GM03348 (cell line): ENCODE measurements around the gene LPCAT2.
A peak's percentile ranks its signal among the peaks of the same experiment; 100 is the strongest.

ENCODE experiments used
- DNase-seq: peaks from one replicate; pipeline ENCODE4 v3.0.0; 2012; ENCODE audit warnings: low spot score

Gene LPCAT2

GRCh38 chr16:55508941-55509931 is at the start of gene LPCAT2:
LPCAT2 (plus strand) TSS chr16:55509072; CDS start chr16:55509182, 110 bp downstream.
- DNase-seq, result peak; percentile 94

DNA sequence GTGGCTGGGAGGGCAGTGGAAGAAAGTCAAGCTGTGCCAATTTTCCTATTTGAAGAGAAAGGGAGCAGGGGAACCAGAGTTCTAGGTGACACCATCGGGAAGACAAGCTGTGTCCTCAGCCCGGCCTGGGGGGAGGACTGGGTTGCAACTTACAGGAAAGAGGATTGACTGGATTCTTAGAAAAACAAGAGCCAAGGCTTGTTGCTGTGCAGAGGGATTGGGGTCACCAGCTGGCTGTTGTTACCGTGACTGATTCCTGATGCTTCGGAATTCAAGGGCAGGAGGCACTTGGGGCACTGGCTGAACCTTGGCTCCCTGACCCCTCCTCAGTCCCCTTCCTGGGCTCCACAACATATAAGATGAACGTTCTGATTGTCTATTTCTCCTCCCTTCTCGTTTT is 46.6 kb upstream of the LPCAT2 start:
- no peak for DNase-seq

- DNase-seq, result no peak
Observed at GRCh38 chr16:55464375-55464774, 44.5 kb upstream of the LPCAT2 start.

DNA sequence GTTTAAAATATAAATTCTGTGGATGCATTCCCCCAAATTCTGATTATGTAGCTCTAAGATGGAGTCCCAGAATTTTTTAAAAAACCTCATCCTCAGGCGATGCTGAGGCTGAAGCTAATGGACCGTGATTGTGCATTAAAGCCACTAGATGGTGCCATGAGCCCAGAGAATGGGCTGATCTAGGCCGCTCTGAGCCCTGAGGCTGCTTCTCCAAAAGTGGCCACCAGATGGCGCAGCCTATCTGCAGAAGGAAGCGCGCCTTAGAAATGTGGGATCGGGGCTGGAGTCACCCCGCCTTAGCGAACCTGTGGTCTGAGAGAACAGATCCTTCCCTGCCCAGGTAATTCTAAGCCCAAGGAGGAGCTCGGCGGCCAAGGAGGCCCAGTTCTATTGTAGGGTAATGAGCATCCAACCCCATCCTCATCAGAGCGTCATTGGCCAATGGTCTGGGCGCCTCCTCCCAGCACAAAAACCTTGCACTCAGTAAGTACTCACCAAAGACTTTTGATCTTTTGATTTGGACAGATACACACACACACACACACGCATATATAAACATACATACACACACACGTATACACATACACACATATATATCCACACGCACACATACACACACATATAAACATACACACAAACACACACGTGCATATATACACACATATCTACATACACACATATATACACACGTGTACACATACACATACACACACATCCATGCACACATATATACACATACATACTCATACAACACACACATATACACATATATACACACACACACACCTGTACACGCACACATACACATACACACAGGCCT is 43.6 kb upstream of the LPCAT2 start:
- DNase-seq, result peak; percentile 88

DNA sequence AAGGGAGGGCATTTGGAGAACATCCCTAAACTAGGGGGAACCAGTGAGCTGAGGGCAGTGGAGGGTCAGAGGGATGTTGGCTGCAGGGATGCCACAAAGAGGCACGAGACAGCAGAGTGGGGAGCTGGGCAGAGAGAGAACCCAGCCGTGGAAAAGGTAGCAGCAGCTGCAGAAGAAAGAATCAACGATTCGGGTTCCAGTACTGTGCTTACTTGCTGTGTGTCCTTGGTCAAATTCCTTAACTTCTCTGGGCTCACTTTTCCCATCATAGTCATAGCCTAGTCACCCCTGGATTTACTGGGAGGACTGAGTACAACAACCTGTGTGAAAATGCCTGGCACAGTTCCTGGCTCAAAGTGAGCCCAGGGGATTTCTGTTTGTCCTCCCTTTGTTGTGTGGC is 42.7 kb upstream of the LPCAT2 start:
- DNase-seq, result no peak

- no peak for DNase-seq
Observed at GRCh38 chr16:55467898-55468297, 41.0 kb upstream of the LPCAT2 start.

DNA sequence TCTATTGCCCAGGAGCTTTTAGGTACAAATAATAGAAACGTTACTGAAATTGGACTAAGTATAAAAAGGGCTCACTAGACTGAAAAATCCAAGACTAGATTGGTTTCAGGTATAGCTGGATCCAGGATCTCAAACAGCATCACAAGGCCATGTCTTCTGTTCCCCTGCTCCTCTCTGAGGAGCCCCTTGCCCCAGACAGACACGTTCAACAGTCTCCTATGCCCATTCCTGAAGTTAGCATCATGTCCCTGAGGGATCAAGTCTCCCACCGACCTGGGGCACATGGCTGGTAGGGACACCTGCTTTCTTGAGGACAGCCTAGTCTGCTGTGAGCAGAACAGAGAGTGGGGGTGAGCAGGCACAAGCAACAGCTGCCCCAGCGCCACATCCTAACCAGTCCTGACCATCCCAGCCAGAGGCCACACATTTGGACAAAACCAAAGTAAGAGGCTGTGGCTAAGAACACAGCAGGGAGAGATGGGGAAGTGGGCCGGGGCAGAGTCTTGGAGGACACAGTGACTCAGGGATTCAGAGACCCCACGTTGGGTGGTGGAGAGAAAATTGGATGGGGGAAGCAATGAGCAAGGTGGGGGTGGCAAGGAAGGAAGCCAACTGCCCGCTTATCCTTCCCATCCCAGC is 40.4 kb upstream of the LPCAT2 start:
- no peak for DNase-seq

DNA sequence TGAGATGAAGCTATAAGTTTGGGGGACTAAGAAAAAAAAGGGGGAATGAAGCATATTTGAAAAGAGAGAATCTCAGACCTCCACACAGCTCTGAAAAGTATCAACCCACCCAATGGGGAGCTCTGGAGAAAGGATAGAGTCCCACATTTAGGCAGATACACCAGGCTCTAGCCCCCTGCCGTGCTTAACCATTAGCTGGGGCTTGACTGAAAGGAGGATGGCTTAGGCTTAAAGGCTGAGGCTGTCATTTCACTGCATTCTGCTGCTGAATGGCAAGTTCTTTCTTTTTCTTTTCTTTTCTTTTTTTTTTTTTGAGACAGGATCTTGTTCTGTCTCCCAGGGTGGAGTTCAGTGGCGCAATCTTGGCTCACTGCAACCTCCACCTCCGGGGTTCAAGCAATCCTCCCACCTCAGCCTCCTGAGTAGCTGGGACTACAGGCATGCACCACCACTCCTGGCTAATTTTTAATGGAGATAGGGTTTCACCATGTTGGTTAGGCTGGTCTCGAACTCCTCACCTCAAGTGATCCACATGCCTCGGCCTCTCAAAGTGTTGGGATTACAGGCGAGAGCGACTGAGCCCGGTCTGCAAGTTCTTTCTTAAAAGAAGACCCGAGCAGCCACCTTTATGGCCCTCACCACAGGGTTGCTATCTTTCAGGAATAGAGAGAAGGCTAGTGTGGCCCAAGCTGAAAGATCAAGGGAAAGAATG is 38.9 kb upstream of the LPCAT2 start:
- no peak for DNase-seq

- DNase-seq, result peak; percentile 55
Observed at GRCh38 chr16:55470533-55471371, 38.1 kb upstream of the LPCAT2 start.

GRCh38 chr16:55471448-55472097 is 37.3 kb upstream of the LPCAT2 start:
- DNase-seq, result peak; percentile 71

- DNase-seq, result no peak
Observed at GRCh38 chr16:55473587-55473986, 35.3 kb upstream of the LPCAT2 start.

DNA sequence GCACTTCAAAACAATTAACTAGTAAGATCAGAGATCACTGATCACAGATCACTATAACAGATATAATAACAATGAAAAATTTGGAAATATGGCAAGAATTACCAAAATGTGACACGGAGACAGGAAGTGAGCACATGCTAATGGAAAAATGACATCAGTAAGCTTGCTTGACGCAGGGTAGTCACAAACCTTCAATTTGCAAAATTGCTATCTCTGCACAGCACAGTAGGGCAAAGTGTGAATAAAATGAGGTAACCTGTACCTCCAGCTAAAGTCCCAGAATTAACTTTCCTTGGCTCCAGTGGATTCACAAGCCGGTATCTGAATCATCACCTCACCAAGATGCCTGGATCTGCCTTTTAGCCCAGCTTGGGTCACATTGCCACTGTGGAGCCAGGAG is 34.1 kb upstream of the LPCAT2 start:
- DNase-seq, result no peak

DNA sequence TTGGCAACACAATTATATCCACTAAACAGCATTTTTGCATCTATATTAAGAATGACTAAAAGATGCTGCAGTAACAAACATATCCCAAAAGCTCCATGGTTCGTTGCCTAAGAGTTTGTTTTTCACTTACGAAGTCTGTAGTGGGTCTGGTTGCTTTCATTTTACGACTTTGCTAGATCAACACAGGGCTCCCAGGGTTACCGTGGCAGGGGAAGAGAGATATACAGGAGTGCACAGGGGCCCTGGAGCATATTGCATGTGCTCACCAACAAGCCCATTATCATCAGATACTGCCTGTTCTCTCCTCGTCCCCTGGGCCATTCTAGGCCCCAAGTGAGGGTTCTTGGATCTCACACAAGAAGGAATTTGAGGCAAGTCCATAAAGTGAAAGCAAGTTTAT is 33.0 kb upstream of the LPCAT2 start:
- DNase-seq, result no peak

DNA sequence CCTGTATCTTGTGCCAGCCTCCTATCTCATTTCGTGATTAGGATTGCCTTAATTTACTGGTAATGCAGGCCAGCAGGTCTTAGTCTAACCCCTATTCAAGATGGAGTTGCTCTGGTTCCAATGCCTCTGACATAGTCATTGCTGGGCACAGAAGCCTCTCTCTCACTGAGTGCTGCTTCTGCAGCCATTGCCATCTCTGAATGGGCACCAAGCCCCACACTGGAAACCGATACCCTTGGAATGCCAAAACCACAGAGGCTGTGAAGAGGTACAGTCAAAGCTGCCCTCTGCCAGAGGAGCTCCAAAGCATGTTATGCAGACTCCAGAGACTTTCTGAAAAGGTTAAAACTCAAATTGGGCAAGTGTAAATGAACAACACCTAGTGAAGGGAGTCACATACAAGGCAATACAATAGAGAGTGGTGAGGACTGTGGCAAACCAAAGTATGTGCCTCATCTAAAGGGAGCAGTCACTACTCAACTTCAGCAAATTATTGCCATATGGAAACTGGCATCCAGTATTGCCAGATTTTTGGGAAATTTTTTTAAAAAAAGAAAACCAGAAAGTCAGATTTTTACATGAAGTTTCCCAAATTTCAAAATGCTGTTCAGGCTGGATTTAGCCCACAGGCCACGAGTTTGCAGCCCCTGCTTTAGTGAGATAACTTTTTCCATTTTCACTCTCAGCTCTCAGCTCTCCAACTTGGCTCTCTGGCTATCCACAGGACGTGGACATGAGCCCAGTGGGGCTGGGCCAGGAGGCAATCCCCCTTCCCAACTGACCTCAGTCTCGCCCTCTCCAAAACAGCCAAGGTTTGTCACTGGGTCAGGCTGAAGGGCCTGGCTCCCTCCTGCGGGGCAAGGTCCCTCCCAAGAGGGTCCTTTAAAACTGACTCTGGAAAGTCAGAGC is 32.0 kb upstream of the LPCAT2 start:
- no peak for DNase-seq

GRCh38 chr16:55477736-55478135 is 31.1 kb upstream of the LPCAT2 start:
- no peak for DNase-seq

DNA sequence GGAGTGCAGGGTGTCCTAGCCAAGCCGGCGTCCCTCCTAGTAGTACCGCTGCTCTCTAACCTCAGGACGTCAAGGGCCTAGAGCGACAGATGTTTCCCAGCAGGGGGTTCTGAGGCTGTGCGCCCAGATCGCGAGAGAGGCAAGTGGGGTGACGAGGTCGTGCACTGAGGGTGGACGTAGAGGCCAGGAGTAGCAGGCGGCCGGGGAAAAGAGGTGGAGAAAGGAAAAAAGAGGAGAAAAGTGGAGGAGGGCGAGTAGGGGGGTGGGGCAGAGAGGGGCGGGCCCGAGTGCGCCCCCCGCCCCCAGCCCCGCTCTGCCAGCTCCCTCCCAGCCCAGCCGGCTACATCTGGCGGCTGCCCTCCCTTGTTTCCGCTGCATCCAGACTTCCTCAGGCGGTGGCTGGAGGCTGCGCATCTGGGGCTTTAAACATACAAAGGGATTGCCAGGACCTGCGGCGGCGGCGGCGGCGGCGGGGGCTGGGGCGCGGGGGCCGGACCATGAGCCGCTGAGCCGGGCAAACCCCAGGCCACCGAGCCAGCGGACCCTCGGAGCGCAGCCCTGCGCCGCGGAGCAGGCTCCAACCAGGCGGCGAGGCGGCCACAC is 29.9 kb upstream of the LPCAT2 start, which contains the start of gene MMP2:
Gene MMP2 (plus strand): TSS at position 372 of the 603 bp plus-strand sequence. CDS start 282 bp downstream, outside the sequence.
- DNase-seq, result peak; percentile 91

DNA sequence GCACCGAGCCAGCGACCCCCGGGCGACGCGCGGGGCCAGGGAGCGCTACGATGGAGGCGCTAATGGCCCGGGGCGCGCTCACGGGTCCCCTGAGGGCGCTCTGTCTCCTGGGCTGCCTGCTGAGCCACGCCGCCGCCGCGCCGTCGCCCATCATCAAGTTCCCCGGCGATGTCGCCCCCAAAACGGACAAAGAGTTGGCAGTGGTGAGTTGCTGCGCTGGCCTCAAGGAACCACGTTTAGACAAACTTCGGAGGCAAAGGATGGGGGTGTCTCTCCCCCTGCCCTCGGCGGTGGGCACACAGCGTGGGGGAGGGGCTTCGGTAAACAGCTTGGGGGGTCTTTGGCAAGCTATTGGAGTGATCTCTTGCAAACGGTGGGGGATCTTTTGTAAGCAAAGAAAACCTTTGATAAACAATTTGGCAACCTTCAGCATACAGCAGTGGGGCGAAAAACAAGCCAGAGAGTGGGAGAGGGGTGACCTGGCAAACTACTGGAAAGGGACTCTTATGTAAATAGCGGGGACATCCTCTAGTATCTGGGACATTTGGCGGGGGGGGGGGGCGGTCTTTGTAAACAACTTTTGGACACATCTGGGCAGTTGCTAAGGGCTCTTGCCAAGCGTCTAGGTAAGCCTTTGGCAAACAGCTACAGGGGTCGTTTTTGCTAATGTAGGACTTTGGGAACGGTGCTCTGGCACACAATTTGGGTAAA is 29.3 kb upstream of the LPCAT2 start:
- no peak for DNase-seq

DNA sequence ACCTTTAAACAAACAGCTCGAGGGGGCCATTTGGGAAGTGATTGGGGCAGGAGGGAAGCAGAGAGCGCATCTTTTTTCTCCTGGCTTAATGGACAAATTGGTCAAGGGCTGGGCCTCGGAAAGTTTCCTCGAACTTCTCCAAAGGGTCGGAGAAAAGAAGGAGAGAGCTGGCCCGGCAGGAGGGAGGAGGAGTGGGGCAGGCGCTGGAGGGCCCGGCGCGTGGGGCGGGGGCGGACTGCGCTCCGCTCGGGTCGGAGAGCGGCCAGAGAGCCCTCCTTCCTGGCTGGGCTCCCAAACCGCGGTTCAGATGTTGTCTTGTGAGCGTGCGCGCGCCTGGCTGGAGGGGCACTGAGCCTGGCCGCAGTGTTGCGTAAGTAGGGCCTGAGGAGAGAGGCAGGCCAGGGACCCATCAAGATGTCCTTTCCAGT is 28.6 kb upstream of the LPCAT2 start:
- DNase-seq, result peak; percentile 92
